ENCODE data around the gene KCNB1.

The KCNB1 gene

DNA sequence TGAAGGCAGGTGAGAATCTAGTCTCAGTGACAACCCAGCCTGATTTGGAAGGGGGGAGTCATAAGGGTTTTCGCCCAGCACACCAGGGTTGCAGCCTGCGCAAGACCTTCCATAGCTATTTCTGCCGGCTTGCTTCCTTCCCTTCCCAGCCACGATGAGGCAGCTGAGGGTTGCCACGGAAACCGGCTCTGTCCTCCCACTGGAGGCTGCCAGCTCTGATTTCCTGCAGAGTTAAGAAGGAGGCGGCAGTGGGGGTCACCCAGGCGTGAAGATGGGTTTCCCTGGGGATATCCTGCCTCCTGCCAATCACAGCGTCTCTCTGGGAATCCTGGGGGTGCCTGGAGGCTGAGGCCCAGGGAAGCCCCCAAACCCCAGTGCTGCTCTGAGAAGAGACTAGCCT is 23.1 kb upstream of the KCNB1 start:
- no peak for DNase-seq (ENCODE audit: insufficient read length, low spot score)
- FAIRE-seq = no peak
- no peak for TF ChIP-seq SPI1 (IDR thresholded peaks at IDR 0.05; ENCODE audit: low read depth, low read length)
- TF ChIP-seq POLR2AphosphoS5 (IDR thresholded peaks at IDR 0.05; ENCODE audit: low read depth, low read length) = no peak
- no peak for TF ChIP-seq POU2F2 (IDR thresholded peaks at IDR 0.05; ENCODE audit: low read depth, low read length)
- TF ChIP-seq POLR2A (IDR thresholded peaks at IDR 0.05; ENCODE audit: low read depth, low read length) = no peak
- TF ChIP-seq TAF1 (IDR thresholded peaks at IDR 0.05; ENCODE audit: low read depth, low read length) = no peak
- TF ChIP-seq PAX5 (IDR thresholded peaks at IDR 0.05; ENCODE audit: insufficient read depth, low read length, severe bottlenecking) = no peak

DNA sequence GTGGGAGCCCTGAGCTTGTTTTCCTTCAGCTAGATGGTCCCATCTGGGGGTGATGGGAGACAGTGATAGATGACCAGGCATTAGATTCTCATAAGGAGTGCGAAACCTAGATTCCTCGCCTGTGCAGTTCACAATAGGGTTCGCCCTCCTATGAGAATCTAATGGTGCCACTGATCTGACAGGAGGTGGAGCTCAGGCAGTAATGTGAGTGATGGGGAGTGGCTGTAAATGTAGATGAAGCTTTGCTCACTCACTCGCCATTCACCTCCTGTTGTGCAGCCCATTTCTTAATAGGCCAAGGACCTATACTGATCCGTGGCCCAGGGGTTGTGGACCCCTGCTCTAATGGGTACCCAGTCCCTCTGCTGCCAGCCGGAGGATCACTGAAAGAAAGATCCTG is 20.7 kb upstream of the KCNB1 start:
- DNase-seq (ENCODE audit: insufficient read length, low spot score) (no peak), FAIRE-seq (no peak)
- TF ChIP-seq POU2F2 (IDR thresholded peaks at IDR 0.05; ENCODE audit: low read depth, low read length) (no peak), TAF1 (IDR thresholded peaks at IDR 0.05; ENCODE audit: low read depth, low read length) (no peak), SPI1 (IDR thresholded peaks at IDR 0.05; ENCODE audit: low read depth, low read length) (no peak), POLR2AphosphoS5 (IDR thresholded peaks at IDR 0.05; ENCODE audit: low read depth, low read length) (no peak), POLR2A (IDR thresholded peaks at IDR 0.05; ENCODE audit: low read depth, low read length) (no peak), PAX5 (IDR thresholded peaks at IDR 0.05; ENCODE audit: insufficient read depth, low read length, severe bottlenecking) (no peak)

GRCh38 chr20:49501917-49502316 is 19.4 kb upstream of the KCNB1 start:
- no peak for FAIRE-seq
- no peak for DNase-seq (ENCODE audit: insufficient read length, low spot score)
- no peak for TF ChIP-seq POU2F2 (IDR thresholded peaks at IDR 0.05; ENCODE audit: low read depth, low read length)
- no peak for TF ChIP-seq TAF1 (IDR thresholded peaks at IDR 0.05; ENCODE audit: low read depth, low read length)
- TF ChIP-seq SPI1 (IDR thresholded peaks at IDR 0.05; ENCODE audit: low read depth, low read length) = no peak
- no peak for TF ChIP-seq POLR2AphosphoS5 (IDR thresholded peaks at IDR 0.05; ENCODE audit: low read depth, low read length)
- no peak for TF ChIP-seq PAX5 (IDR thresholded peaks at IDR 0.05; ENCODE audit: insufficient read depth, low read length, severe bottlenecking)
- no peak for TF ChIP-seq POLR2A (IDR thresholded peaks at IDR 0.05; ENCODE audit: low read depth, low read length)

DNA sequence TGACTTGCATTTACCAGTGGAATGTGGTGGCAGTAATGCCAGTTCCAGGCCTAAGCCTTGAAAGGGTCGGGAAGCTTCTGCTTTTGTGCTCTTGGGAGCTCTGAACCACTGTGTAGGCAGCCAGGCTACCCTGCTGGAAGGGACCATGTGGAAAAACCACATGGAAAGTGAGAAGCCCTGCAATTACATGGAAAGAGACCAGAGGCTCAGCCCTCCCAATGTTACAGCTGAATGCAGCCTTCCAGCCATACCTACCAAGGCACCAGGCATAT is 14.9 kb upstream of the KCNB1 start:
- FAIRE-seq = no peak
- no peak for TF ChIP-seq SPI1 (IDR thresholded peaks at IDR 0.05; ENCODE audit: low read depth, low read length)
- TF ChIP-seq POLR2AphosphoS5 (IDR thresholded peaks at IDR 0.05; ENCODE audit: low read depth, low read length) = no peak
- no peak for TF ChIP-seq PAX5 (IDR thresholded peaks at IDR 0.05; ENCODE audit: insufficient read depth, low read length, severe bottlenecking)
- TF ChIP-seq POLR2A (IDR thresholded peaks at IDR 0.05; ENCODE audit: low read depth, low read length) = no peak
- TF ChIP-seq TAF1 (IDR thresholded peaks at IDR 0.05; ENCODE audit: low read depth, low read length) = no peak
- TF ChIP-seq POU2F2 (IDR thresholded peaks at IDR 0.05; ENCODE audit: low read depth, low read length) = no peak
- DNase-seq (ENCODE audit: insufficient read length, low spot score) = no peak

GRCh38 chr20:49496553-49497397 is 14.3 kb upstream of the KCNB1 start:
- no peak for FAIRE-seq
- no peak for DNase-seq (ENCODE audit: insufficient read length, low spot score)

DNA sequence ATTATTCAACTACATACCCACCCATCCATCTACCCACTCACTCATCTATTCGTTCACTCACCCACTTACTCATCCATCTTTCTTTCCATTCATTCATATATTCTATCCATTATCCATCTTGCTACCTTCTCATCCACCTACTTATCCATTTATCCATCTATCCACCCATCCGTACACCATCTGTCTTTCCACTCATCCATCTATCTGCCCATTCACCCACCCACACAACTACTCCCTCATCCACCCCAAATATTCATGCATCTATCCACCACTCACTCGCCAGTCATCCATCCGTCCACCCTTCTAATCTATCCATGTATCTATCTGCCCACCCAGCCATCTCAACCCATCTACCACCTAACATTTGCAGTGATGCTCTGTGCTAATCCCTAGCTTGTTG is 13.6 kb upstream of the KCNB1 start:
- DNase-seq (ENCODE audit: insufficient read length, low spot score) = no peak
- no peak for FAIRE-seq
- no peak for TF ChIP-seq PAX5 (IDR thresholded peaks at IDR 0.05; ENCODE audit: insufficient read depth, low read length, severe bottlenecking)
- TF ChIP-seq POLR2AphosphoS5 (IDR thresholded peaks at IDR 0.05; ENCODE audit: low read depth, low read length) = no peak
- no peak for TF ChIP-seq TAF1 (IDR thresholded peaks at IDR 0.05; ENCODE audit: low read depth, low read length)
- TF ChIP-seq SPI1 (IDR thresholded peaks at IDR 0.05; ENCODE audit: low read depth, low read length) = no peak
- TF ChIP-seq POU2F2 (IDR thresholded peaks at IDR 0.05; ENCODE audit: low read depth, low read length) = no peak
- TF ChIP-seq POLR2A (IDR thresholded peaks at IDR 0.05; ENCODE audit: low read depth, low read length) = no peak

More at GRCh38 chr20:49496553-49497397, 14.3 kb upstream of the KCNB1 start:
- TF ChIP-seq POU2F2 (IDR thresholded peaks at IDR 0.05; ENCODE audit: low read depth, low read length) (no peak), TAF1 (IDR thresholded peaks at IDR 0.05; ENCODE audit: low read depth, low read length) (no peak), POLR2A (IDR thresholded peaks at IDR 0.05; ENCODE audit: low read depth, low read length) (no peak), SPI1 (IDR thresholded peaks at IDR 0.05; ENCODE audit: low read depth, low read length) (no peak), POLR2AphosphoS5 (IDR thresholded peaks at IDR 0.05; ENCODE audit: low read depth, low read length) (no peak), PAX5 (IDR thresholded peaks at IDR 0.05; ENCODE audit: insufficient read depth, low read length, severe bottlenecking) (no peak)

DNA sequence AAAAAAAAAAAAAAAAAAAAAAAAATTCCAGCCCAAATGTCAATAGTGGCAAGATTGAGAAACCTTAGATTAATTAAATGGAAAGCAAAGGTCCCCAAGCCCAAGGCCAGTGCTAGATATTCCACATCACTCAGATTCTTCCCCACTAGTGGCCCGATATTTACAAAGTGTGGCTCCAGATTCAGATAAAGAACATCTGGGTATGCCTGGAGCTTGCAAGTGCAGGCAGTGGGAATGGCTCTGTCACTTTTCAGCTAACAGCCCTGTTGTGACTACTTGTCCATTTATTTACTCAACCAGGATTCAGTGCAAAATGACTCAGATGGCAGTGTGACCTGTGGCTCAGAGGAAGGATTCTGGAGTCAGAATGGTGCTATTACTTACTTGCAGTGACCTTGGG is 8.2 kb upstream of the KCNB1 start:
- DNase-seq (ENCODE audit: insufficient read length, low spot score) = no peak
- no peak for FAIRE-seq
- no peak for TF ChIP-seq PAX5 (IDR thresholded peaks at IDR 0.05; ENCODE audit: insufficient read depth, low read length, severe bottlenecking)
- TF ChIP-seq POU2F2 (IDR thresholded peaks at IDR 0.05; ENCODE audit: low read depth, low read length) = no peak
- TF ChIP-seq POLR2A (IDR thresholded peaks at IDR 0.05; ENCODE audit: low read depth, low read length) = no peak
- no peak for TF ChIP-seq SPI1 (IDR thresholded peaks at IDR 0.05; ENCODE audit: low read depth, low read length)
- TF ChIP-seq TAF1 (IDR thresholded peaks at IDR 0.05; ENCODE audit: low read depth, low read length) = no peak
- no peak for TF ChIP-seq POLR2AphosphoS5 (IDR thresholded peaks at IDR 0.05; ENCODE audit: low read depth, low read length)

GRCh38 chr20:49489688-49490087 is 7.2 kb upstream of the KCNB1 start:
- no peak for TF ChIP-seq POLR2A (IDR thresholded peaks at IDR 0.05; ENCODE audit: low read depth, low read length)
- TF ChIP-seq POU2F2 (IDR thresholded peaks at IDR 0.05; ENCODE audit: low read depth, low read length) = no peak
- no peak for TF ChIP-seq SPI1 (IDR thresholded peaks at IDR 0.05; ENCODE audit: low read depth, low read length)
- no peak for TF ChIP-seq POLR2AphosphoS5 (IDR thresholded peaks at IDR 0.05; ENCODE audit: low read depth, low read length)
- TF ChIP-seq PAX5 (IDR thresholded peaks at IDR 0.05; ENCODE audit: insufficient read depth, low read length, severe bottlenecking) = no peak
- no peak for TF ChIP-seq TAF1 (IDR thresholded peaks at IDR 0.05; ENCODE audit: low read depth, low read length)
- FAIRE-seq (no peak), DNase-seq (ENCODE audit: insufficient read length, low spot score) (no peak)

GRCh38 chr20:49486064-49486463 is 3.6 kb upstream of the KCNB1 start:
- TF ChIP-seq PAX5 (IDR thresholded peaks at IDR 0.05; ENCODE audit: insufficient read depth, low read length, severe bottlenecking) = no peak
- no peak for FAIRE-seq
- DNase-seq (ENCODE audit: insufficient read length, low spot score) = no peak

- DNase-seq (ENCODE audit: insufficient read length, low spot score) (no peak), FAIRE-seq (no peak)
- TF ChIP-seq PAX5 (IDR thresholded peaks at IDR 0.05; ENCODE audit: insufficient read depth, low read length, severe bottlenecking) = no peak
These were observed 3.1 kb upstream of the KCNB1 start for GRCh38 chr20:49485563-49485962.
